Right kidney (tissue), 1 donor: ENCODE data around the gene RNF149.
"Not testable (repeated sequence)": the region's sequence is repeated elsewhere in the genome, so short reads cannot be mapped to it uniquely, and the experiment has no call there.

Source experiments
- DNase-seq: peaks from one replicate; pipeline ENCODE4 v3.0.0-alpha.2; 2016

Gene RNF149

DNA sequence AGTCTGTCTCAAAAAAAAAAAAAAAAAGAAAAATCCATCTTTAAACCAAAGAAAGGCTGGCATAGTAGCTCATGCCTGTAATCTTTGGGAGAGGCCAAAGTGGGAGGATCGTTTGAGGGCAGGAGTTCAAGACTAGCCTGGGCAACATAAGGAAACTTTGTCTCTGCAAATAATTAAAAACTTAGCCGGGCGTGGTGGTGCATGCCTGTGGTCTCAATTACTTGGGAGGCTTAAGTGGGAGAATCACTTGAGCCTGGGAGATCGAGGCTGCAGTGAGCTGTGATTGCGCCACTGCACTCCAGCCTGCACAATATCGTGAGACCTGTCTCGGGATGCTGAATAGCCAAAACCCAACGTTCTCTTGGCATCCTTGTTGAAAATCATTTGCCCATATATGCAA lies 49.7 kb downstream of the RNF149 start:
- no peak for DNase-seq

- DNase-seq, result no peak
Measured at GRCh38 chr2:101256316-101256715, 52.2 kb downstream of the RNF149 start.

- no peak for DNase-seq
Measured at GRCh38 chr2:101255501-101255900, 53.0 kb downstream of the RNF149 start.

- DNase-seq, result no peak
Measured at GRCh38 chr2:101253703-101254450, 54.6 kb downstream of the RNF149 start.

GRCh38 chr2:101253013-101253702 lies 55.3 kb downstream of the RNF149 start:
- peak; percentile 94 for DNase-seq

- DNase-seq, result peak; percentile 92
Measured at GRCh38 chr2:101252408-101253012, 56.0 kb downstream of the RNF149 start, which contains the start of gene CNOT11. Gene CNOT11, plus strand, starts transcription at chr2:101252886. Its CDS starts 79 bp downstream, at chr2:101252965.

DNA sequence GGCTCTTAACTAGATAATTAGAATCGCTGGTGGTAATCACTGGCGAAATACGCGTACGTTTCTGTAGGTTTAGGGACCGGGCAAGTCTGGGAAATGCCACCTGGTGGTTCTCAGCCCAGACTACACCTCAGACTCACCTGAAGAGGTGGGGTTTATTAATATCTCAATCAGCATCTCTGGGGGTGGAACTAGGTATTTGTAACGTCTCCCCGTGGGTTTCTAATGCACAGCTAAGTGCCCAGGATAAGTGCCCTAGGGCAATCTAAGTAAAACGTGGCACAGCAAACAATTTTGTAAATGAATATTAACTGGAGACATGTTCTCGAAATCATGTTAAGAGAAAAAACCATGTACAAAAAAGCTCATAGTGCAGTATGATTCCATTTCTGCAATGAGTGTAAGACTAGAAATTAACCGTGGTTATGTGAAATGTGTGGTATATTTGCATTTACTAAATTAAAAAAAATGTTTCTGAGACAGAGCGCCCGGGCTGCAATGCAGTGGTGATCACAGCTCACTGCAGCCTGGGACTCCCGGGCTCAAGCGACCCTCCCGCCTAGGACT lies 56.6 kb downstream of the RNF149 start:
- DNase-seq, result no peak

DNA sequence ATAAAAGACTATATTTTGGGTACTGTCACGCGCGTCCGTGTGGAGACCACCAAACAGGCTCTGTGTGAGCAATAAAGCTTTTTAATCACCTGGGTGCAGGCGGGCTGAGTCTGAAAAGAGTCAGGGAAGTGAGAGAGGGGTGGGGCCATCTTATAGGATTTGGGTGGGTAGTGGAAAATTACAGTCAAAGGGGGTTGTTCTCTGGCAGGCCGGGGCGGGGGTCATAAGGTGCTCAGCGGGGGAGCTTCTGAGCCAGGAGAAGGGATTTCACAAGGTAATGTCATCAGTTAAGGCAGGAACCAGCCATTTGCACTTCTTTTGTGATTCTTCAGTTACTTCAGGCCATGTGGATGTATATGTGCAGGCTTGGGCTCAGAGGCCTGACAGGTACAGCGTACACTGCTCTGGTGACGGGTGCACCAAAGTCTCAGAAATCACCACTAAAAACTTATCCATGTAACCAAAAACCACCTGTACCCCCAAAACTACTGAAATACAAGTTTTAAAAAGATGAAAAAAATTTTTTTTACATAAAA lies 57.2 kb downstream of the RNF149 start:
- not testable (repeated sequence) for DNase-seq

DNA sequence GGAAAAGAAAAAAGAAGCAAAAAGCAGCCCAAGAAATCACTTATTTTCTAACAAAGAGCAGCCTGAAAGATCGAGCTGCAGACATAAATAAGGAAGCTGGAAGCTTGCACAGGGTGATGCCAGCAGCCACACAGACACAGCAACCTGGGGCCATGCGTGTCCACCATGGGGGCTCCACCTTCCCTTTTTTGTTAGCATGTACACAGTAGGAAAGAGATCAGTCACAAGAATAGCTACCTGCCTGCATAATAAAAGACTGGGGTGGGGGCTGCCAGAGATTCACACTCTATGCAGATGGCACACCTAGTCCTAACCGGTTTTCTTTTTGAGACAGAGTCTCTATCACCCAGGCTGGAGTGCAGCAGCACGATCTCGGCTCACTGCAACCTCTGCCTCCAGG lies 58.7 kb downstream of the RNF149 start:
- DNase-seq, result no peak

- not testable (repeated sequence) for DNase-seq
Measured at GRCh38 chr2:101248756-101249155, 59.7 kb downstream of the RNF149 start.

- DNase-seq, result not testable (repeated sequence)
Measured at GRCh38 chr2:101245468-101245867, 63.0 kb downstream of the RNF149 start.

GRCh38 chr2:101244899-101245298 lies 63.6 kb downstream of the RNF149 start:
- not testable (repeated sequence) for DNase-seq

- DNase-seq, result not testable (repeated sequence)
Measured at GRCh38 chr2:101244373-101244772, 64.1 kb downstream of the RNF149 start.

DNA sequence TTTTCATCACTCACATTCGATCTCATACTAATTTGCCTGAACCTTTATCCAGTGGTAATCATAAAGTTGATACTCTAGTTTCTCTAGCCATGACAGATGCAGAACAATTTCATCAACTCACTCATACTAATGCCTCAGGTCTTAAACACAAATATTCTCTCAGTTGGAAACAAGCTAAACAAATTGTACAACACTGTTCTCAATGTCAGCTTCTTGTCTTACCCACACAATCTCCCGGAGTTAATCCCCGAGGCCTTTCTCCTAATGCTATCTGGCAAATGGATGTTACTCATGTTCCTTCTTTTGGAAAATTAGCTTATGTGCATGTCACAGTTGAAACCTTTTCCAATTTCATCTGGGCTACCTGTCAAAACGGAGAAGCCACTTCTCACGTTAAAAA lies 67.3 kb downstream of the RNF149 start:
- DNase-seq, result no peak

DNA sequence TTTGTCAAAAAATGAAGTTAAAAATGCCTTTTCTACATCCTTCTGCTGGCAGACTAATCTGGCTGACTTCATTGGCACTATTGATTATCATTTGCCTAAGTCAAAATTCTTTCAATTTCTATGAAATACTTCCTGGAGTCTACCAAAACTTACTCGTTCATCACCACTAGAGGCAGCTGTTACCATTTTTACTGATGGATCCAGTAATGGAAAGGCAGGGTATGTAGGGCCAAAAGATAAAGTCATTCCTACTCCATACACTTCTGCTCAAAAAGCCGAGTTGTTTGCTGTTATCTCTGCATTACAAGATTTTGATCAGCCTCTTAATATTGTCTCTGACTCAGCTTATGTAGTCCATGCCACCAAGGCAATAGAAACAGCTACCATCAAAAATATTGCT lies 67.8 kb downstream of the RNF149 start:
- not testable (repeated sequence) for DNase-seq

DNA sequence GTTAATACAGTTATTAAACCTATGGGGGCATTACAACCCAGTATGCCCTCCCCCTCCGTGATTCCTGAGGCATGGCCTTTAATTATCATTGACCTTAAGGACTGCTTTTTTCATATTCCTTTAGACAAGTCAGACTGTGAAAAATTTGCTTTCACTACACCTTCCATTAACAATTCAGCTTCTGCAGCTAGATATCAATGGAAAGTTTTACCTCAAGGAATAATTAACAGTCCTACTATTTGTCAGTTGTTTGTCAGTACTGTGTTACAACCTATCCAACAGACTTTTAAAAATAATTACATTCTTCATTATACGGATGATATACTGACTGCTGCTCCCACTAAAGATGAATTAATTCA lies 68.8 kb downstream of the RNF149 start:
- not testable (repeated sequence) for DNase-seq

DNA sequence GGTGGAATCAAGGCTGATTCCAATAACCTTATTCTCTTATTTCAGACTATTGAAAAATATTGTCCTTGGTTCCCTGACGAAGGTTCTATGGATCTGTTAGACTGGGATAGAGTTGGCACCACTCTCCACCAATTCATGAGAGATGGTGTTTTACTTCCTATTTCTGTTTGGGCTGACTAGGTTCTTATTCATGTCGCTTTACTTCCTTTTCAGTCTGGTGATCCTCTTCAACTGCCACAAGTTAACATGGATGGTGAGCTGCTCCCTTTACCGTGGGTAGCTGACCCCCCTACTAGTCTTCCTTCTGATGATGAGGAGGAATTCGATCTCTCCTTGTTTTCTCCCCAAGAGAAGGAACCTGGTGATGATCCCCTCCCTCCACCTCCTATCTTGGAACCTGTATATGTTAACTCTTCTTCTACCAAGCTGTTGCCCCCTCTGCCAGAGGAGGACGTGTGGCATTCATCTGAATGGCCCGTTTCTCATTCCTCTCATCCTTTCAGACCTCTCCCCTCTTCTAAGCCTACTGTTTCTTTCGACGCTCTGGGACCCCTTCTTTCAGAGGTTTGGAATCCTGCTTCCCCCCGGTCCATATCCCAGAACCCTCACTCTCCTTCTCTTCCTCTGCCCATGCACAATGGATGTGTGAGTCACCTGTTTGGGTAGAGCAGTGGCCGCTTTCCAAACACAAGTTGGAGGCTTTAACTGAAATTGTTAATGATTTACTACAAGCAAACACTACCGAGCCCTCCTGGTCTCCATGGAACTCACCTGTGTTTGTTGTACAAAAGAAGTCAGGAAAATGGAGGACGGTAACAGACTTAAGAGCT lies 69.4 kb downstream of the RNF149 start:
- peak; percentile 55 for DNase-seq

GRCh38 chr2:101237944-101238343 lies 70.6 kb downstream of the RNF149 start:
- not testable (repeated sequence) for DNase-seq

DNA sequence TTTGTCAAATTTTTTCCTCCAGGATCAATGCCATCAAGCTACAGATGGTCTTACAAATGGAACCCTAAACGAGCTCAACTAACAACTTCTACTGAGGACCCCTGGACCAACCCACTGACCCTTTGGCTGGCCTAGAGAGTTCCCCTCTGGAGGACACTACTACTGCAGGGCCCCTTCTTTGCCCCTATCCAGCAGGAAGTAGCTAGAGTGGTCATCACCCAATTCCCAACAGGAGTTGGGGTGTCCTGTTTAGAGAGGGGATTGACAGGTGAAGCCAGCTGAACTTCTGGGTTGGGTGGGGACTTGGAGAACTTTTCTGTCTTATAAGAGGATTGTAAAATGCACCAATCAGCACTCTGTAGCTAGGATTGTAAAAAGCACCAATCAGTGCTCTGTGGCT lies 72.5 kb downstream of the RNF149 start:
- not testable (repeated sequence) for DNase-seq

DNA sequence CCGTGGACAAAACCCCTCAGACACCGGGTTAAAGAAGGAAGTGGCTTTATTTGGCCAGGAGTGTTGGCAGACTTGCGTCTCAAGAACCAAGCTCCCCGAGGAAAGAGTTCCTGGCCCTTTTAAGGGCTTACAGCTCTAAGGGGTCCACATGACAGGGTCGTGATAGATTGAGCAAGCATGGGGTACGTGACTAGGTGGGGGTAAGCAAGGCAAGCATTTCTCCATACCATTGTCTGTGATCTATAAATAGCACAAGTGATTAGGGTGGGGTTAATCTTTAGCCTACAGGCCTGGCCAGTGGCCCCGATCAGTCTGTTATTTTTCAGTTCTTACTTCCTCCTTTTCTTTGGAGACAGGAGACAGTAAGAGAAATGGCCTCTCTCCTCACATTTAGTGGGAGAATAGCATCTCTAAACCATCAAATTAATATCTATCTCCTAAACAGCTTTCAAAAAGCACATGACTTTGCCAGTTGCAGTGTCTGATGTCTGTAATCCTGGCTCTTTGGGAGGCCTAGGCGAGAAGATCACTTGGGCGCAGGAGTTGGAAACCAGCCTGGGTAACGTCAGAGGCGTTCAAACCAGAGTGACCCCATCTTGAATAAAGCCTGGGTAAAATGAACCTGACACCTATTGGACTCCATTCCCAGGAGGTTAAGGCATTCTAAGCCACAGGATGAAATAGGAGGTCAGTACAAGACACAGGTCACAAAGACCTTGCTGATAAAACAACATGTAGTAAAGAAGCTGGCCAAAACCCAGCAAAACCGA lies 74.1 kb downstream of the RNF149 start:
- DNase-seq, result no peak

GRCh38 chr2:101232770-101233169 lies 75.7 kb downstream of the RNF149 start:
- DNase-seq, result no peak
